Measurements from ENCODE around the gene TGFBR3. TPM values are rescaled to one million over a fixed set of nuclear protein-coding genes. Genes with fewer than 3 reads are reported as not detected.
A peak's percentile ranks its signal among the peaks of the same experiment; 100 is the strongest.

The TGFBR3 gene
- total RNA-seq, 1 donor from 2014 or later, result 4.9 TPM

- Mint-ChIP-seq H3K27me3 (no peaks in the 10 kb centered on the region), H3K27ac (peak overlapping the region; percentile 85), H3K4me1 (ENCODE audit: low read depth) (peaks cover 38% of the 10 kb centered on the region), H3K9me3 (ENCODE audit: low read depth) (peaks cover 3% of the 10 kb centered on the region), H3K36me3 (ENCODE audit: insufficient read depth) (peaks cover 2% of the 10 kb centered on the region), H3K4me3 (ENCODE audit: low read depth) (peak overlapping the region; percentile 27)
- DNase-seq (ENCODE audit: low spot score, unreplicated experiment), result no peak
- no peak for TF ChIP-seq CTCF (IDR thresholded peaks at IDR 0.05; ENCODE audit: unreplicated experiment)
These were observed 119.1 kb downstream of the TGFBR3 start for GRCh38 chr1:91766883-91767282.

- no peak for DNase-seq (ENCODE audit: low spot score, unreplicated experiment)
- H3K9me3 Mint-ChIP-seq (ENCODE audit: low read depth), result peaks cover 3% of the 10 kb centered on the region
- H3K4me3 Mint-ChIP-seq (ENCODE audit: low read depth), result no peak overlapping the region
These were observed 120.0 kb downstream of the TGFBR3 start for GRCh38 chr1:91765880-91766443.

GRCh38 chr1:91765293-91765692 is 120.7 kb downstream of the TGFBR3 start:
- TF ChIP-seq CTCF (IDR thresholded peaks at IDR 0.05; ENCODE audit: unreplicated experiment), result no peak
- peaks cover 2% of the 10 kb centered on the region for H3K36me3 Mint-ChIP-seq (ENCODE audit: insufficient read depth)
- H3K9me3 Mint-ChIP-seq (ENCODE audit: low read depth), result peaks cover 3% of the 10 kb centered on the region
- H3K4me3 Mint-ChIP-seq (ENCODE audit: low read depth), result no peak overlapping the region
- no peaks in the 10 kb centered on the region for H3K27me3 Mint-ChIP-seq
- DNase-seq (ENCODE audit: low spot score, unreplicated experiment), result no peak
- peaks cover 46% of the 10 kb centered on the region for H3K4me1 Mint-ChIP-seq (ENCODE audit: low read depth)
- no peak overlapping the region for H3K27ac Mint-ChIP-seq

More at GRCh38 chr1:91765880-91766443, 120.0 kb downstream of the TGFBR3 start:
- Mint-ChIP-seq H3K4me1 (ENCODE audit: low read depth) (peaks cover 45% of the 10 kb centered on the region), H3K36me3 (ENCODE audit: insufficient read depth) (peaks cover 2% of the 10 kb centered on the region), H3K27ac (peak overlapping the region; percentile 87), H3K27me3 (no peaks in the 10 kb centered on the region)
- no peak for TF ChIP-seq CTCF (IDR thresholded peaks at IDR 0.05; ENCODE audit: unreplicated experiment)

- H3K4me3 Mint-ChIP-seq (ENCODE audit: low read depth), result no peak overlapping the region
- TF ChIP-seq CTCF (IDR thresholded peaks at IDR 0.05; ENCODE audit: unreplicated experiment), result no peak
- peaks cover 3% of the 10 kb centered on the region for H3K9me3 Mint-ChIP-seq (ENCODE audit: low read depth)
- H3K27me3 Mint-ChIP-seq, result no peaks in the 10 kb centered on the region
- H3K36me3 Mint-ChIP-seq (ENCODE audit: insufficient read depth), result peaks cover 2% of the 10 kb centered on the region
- no peak for DNase-seq (ENCODE audit: low spot score, unreplicated experiment)
- peaks cover 45% of the 10 kb centered on the region for H3K4me1 Mint-ChIP-seq (ENCODE audit: low read depth)
- peak overlapping the region; percentile 38 for H3K27ac Mint-ChIP-seq
These were observed 121.4 kb downstream of the TGFBR3 start for GRCh38 chr1:91764471-91765115.

GRCh38 chr1:91763252-91763651 is 122.7 kb downstream of the TGFBR3 start:
- Mint-ChIP-seq H3K27me3 (no peaks in the 10 kb centered on the region), H3K9me3 (ENCODE audit: low read depth) (no peaks in the 10 kb centered on the region), H3K4me1 (ENCODE audit: low read depth) (peaks cover 43% of the 10 kb centered on the region), H3K27ac (no peak overlapping the region), H3K36me3 (ENCODE audit: insufficient read depth) (no peaks in the 10 kb centered on the region), H3K4me3 (ENCODE audit: low read depth) (no peak overlapping the region)
- no peak for DNase-seq (ENCODE audit: low spot score, unreplicated experiment)
- no peak for TF ChIP-seq CTCF (IDR thresholded peaks at IDR 0.05; ENCODE audit: unreplicated experiment)

Measured in progenitor cell of endocrine pancreas (in vitro differentiated cells).